GM23248 (cell line): Measurements from ENCODE around the gene CPLANE2. TPM values are rescaled to one million over a fixed set of nuclear protein-coding genes. Genes with fewer than 3 reads are reported as not detected.

Source experiments
- DNase-seq: peaks from one replicate; pipeline ENCODE4 v3.0.0-alpha.2; 2015
- H2AFZ ChIP-seq: fragments of 200-600 bp; sonication (generic); 2 replicates; pipeline ENCODE4 v1.6.1; 2016; ENCODE audit warnings: antibody characterized with exemption
- H3F3A ChIP-seq: fragments of 200-600 bp; sonication (generic); 2 replicates; pipeline ENCODE4 v1.6.1; 2016; ENCODE audit warnings: mild to moderate bottlenecking, antibody characterized with exemption, mixed run types; ENCODE audit not compliant: insufficient read depth
- H3K27ac ChIP-seq: fragments of 200-600 bp; sonication (generic); 2 replicates; pipeline ENCODE4 v1.5.1; 2016; ENCODE audit warnings: mild to moderate bottlenecking
- H3K27me3 ChIP-seq: fragments of 200-600 bp; sonication (generic); replicated peaks from 2 replicates; pipeline ENCODE4 v1.6.1; 2016; ENCODE audit warnings: mild to moderate bottlenecking; ENCODE audit not compliant: insufficient read depth
- H3K36me3 ChIP-seq: fragments of 200-600 bp; sonication (generic); 2 replicates; pipeline ENCODE4 v1.6.1; 2016; ENCODE audit warnings: low read depth, mild to moderate bottlenecking
- H3K4me1 ChIP-seq: fragments of 200-600 bp; sonication (generic); 2 replicates; pipeline ENCODE4 v1.6.1; 2016; ENCODE audit warnings: mild to moderate bottlenecking; ENCODE audit not compliant: insufficient read depth
- H3K4me2 ChIP-seq: fragments of 200-600 bp; sonication (generic); one replicate; pipeline ENCODE4 v1.6.1; 2016; ENCODE audit warnings: mild to moderate bottlenecking; ENCODE audit not compliant: unreplicated experiment
- H3K4me3 ChIP-seq: fragments of 200-600 bp; sonication (generic); 2 replicates; pipeline ENCODE4 v1.5.1; 2016; ENCODE audit warnings: mild to moderate bottlenecking
- H3K79me2 ChIP-seq: fragments of 200-600 bp; sonication (generic); 2 replicates; pipeline ENCODE4 v1.6.1; 2016; ENCODE audit warnings: mild to moderate bottlenecking; ENCODE audit not compliant: insufficient read depth
- H3K9ac ChIP-seq: fragments of 200-600 bp; sonication (generic); 2 replicates; pipeline ENCODE4 v1.6.1; 2016; ENCODE audit warnings: mild to moderate bottlenecking
- H3K9me2 ChIP-seq: fragments of 200-600 bp; sonication (generic); 2 replicates; pipeline ENCODE4 v1.6.1; 2016; ENCODE audit warnings: mixed run types, mild to moderate bottlenecking, moderate library complexity; ENCODE audit not compliant: insufficient read depth
- H3K9me3 ChIP-seq: fragments of 200-600 bp; sonication (generic); one replicate; pipeline ENCODE4 v1.6.1; 2017; ENCODE audit warnings: low read depth
- H4K20me1 ChIP-seq: fragments of 200-600 bp; sonication (generic); 2 replicates; pipeline ENCODE4 v1.6.0; 2016; ENCODE audit not compliant: insufficient read depth
- EZH2 ChIP-seq: fragments of 200-600 bp; sonication (generic); IDR thresholded peaks from 2 replicates; pipeline ENCODE4 v1.6.1; 2018; ENCODE audit warnings: antibody characterized with exemption, mild to moderate bottlenecking; ENCODE audit not compliant: insufficient read depth, poor library complexity, severe bottlenecking
- EZH2phosphoT487 ChIP-seq: fragments of 200-600 bp; sonication (generic); IDR thresholded peaks from 2 replicates; pipeline ENCODE4 v1.6.1; 2018; ENCODE audit warnings: antibody characterized with exemption, moderate library complexity, mild to moderate bottlenecking, low read depth; ENCODE audit not compliant: insufficient read depth
- WGBS, 2 experiments: methylation state at CpG; one replicate each; pipeline ENCODE4 v1.1.6; 2015 to 2017; ENCODE audit warnings: low lambda C conversion rate in 2 of 2, low coverage in 1 of 2; ENCODE audit errors: missing lambda C conversion rate in 2 of 2; 5-methylcytosine and 5-hydroxymethylcytosine counted together
- in situ Hi-C: fragments of 300-500 bp; cut with MboI; formaldehyde crosslinking; loops from 2 replicates; pipeline ENCODE4 v1.15.0; 2020
- polyA plus RNA-seq: library from polyadenylated mRNA; unstranded; fragments of >200 nt; fragmentation: Nextera tagmentation; extraction: Ambion mirVana; gene quantifications from 2 replicates; pipeline ENCODE4 v1.2.1, GENCODE V29; 2016
- total RNA-seq: library from RNA; depleted of rRNA; stranded (reverse); fragments of >200 nt; shearing (Covaris generic); gene quantifications from 2 replicates; pipeline ENCODE4 v1.2.3, GENCODE V29; 2014

Gene CPLANE2
- total and polyA plus RNA-seq, 2 experiments from 2014 or later: 2.6 to 16.5 TPM

- Histone ChIP-seq H3F3A (no peaks in the 10 kb centered on the region), H3K79me2 (no peaks in the 10 kb centered on the region), H3K27me3 (no peaks in the 10 kb centered on the region), H2AFZ (no peak overlapping the region), H3K36me3 (no peaks in the 10 kb centered on the region), H3K9me3 (no peaks in the 10 kb centered on the region), H4K20me1 (no peaks in the 10 kb centered on the region), H3K9me2 (no peaks in the 10 kb centered on the region), H3K4me3 (no peak overlapping the region), H3K9ac (no peak overlapping the region), H3K4me2 (no peak overlapping the region), H3K27ac (no peak overlapping the region), H3K4me1 (0 out of 2 replicates have a peak, but pooled peaks cover 4% of the 10 kb centered on the region)
- DNase-seq: no peak
- WGBS, 2 experiments: 90 to 91% methylated on average over 7 to 11 of the region's 11 CpGs
- in situ Hi-C loops: no loop called here
- TF ChIP-seq EZH2phosphoT487: no peak
- no peak for TF ChIP-seq EZH2
Observed at GRCh38 chr1:16209847-16210407, 27.1 kb downstream of the CPLANE2 start.

GRCh38 chr1:16209132-16209846 is 27.7 kb downstream of the CPLANE2 start:
- H3K4me2 ChIP-seq: no peak overlapping the region
- no peak overlapping the region for H3K9ac ChIP-seq
- no peak overlapping the region for H3K27ac ChIP-seq

GRCh38 chr1:16208270-16208987 is 28.6 kb downstream of the CPLANE2 start:
- Histone ChIP-seq H3F3A (no peaks in the 10 kb centered on the region), H3K4me1 (0 out of 2 replicates have a peak, but pooled peaks cover 4% of the 10 kb centered on the region), H2AFZ (no peak overlapping the region), H3K27ac (no peak overlapping the region), H3K9me2 (no peaks in the 10 kb centered on the region), H3K4me3 (no peak overlapping the region), H3K27me3 (no peaks in the 10 kb centered on the region), H3K36me3 (no peaks in the 10 kb centered on the region), H3K4me2 (no peak overlapping the region), H3K79me2 (no peaks in the 10 kb centered on the region), H4K20me1 (no peaks in the 10 kb centered on the region), H3K9ac (no peak overlapping the region), H3K9me3 (no peaks in the 10 kb centered on the region)
- DNase-seq: peak; percentile 55
- WGBS, 2 experiments: 73 to 80% methylated on average over 13 of the region's 13 CpGs
- no peak for TF ChIP-seq EZH2
- TF ChIP-seq EZH2phosphoT487: no peak
- in situ Hi-C loops: no loop called here

More at GRCh38 chr1:16209132-16209846, 27.7 kb downstream of the CPLANE2 start:
- no peaks in the 10 kb centered on the region for H4K20me1 ChIP-seq
- no peaks in the 10 kb centered on the region for H3K9me2 ChIP-seq
- no peaks in the 10 kb centered on the region for H3K9me3 ChIP-seq
- H3K4me3 ChIP-seq: no peak overlapping the region
- no peaks in the 10 kb centered on the region for H3K27me3 ChIP-seq
- WGBS, 2 experiments: 79 to 82% methylated on average over 9 of the region's 9 CpGs
- H2AFZ ChIP-seq: no peak overlapping the region
- TF ChIP-seq EZH2phosphoT487 (no peak), EZH2 (no peak)
- H3K36me3 ChIP-seq: no peaks in the 10 kb centered on the region
- H3K4me1 ChIP-seq: 0 out of 2 replicates have a peak, but pooled peaks cover 4% of the 10 kb centered on the region
- no peaks in the 10 kb centered on the region for H3K79me2 ChIP-seq
- in situ Hi-C loops: no loop called here
- no peaks in the 10 kb centered on the region for H3F3A ChIP-seq
- DNase-seq: no peak

GRCh38 chr1:16207318-16208269 is 29.4 kb downstream of the CPLANE2 start:
- in situ Hi-C loops: no loop called here
- Histone ChIP-seq H4K20me1 (no peaks in the 10 kb centered on the region), H3K36me3 (no peaks in the 10 kb centered on the region), H3K9me3 (no peaks in the 10 kb centered on the region), H3K27ac (peak overlapping the region; percentile 86), H3K4me2 (peak overlapping the region; percentile 46), H2AFZ (peak overlapping the region; percentile 83), H3K4me1 (0 out of 2 replicates have a peak, but pooled peaks cover 4% of the 10 kb centered on the region), H3K9me2 (no peaks in the 10 kb centered on the region), H3K27me3 (no peaks in the 10 kb centered on the region), H3K4me3 (peak overlapping the region; percentile 73), H3K9ac (peak overlapping the region; percentile 86), H3F3A (no peaks in the 10 kb centered on the region), H3K79me2 (no peaks in the 10 kb centered on the region)
- no peak for TF ChIP-seq EZH2phosphoT487
- no peak for TF ChIP-seq EZH2
- 46 to 48% methylated on average over 42 to 46 of the region's 51 CpGs for WGBS, 2 experiments
- peak; percentile 52 for DNase-seq
